Left cardiac atrium (tissue), 4 donors: ENCODE measurements around the gene RASA3. TPM values are rescaled to one million over a fixed set of nuclear protein-coding genes. Genes with fewer than 3 reads are reported as not detected.
A peak's percentile ranks its signal among the peaks of the same experiment; 100 is the strongest.

Experiments used
- ATAC-seq, 2 donors: fragments of 200-7000 bp; cut with Tn5 transposase; one replicate each; pipeline ENCODE4 v1.9.1; 2020; ENCODE audit warnings: mild to moderate bottlenecking in 2 of 2, moderate library complexity in 2 of 2
- DNase-seq: peaks from one replicate; pipeline ENCODE4 v3.0.0-alpha.2; 2020
- intact Hi-C, 2 donors: fragments of 100-400 bp; cut with DNase I; formaldehyde crosslinking; loops; one replicate each; pipeline versions ENCODE4 v1.14.1 to v1.15.1; 2022 to 2023
- total RNA-seq, 2 donors: library from RNA; stranded (reverse); fragmentation: NEBNext Ultra II Directional; extraction: Animal tissue kit (Norgen Biotek cat#: 25700); gene quantifications; one replicate each; pipeline ENCODE4 v1.2.1, GENCODE V29; 2021
- donor health status: DM: no; HTN: yes; CAD: no.
- donor health status: DM: no; HTN: yes; CAD: no; lungs with severe emphysema.
- donor health status: DM: yes; HTN: yes; CAD: no.
- donor health status: Dilated cardiomyopathy.

The RASA3 gene
- total RNA-seq, 2 donors from 2014 or later = 19.9 to 20.1 TPM

DNA sequence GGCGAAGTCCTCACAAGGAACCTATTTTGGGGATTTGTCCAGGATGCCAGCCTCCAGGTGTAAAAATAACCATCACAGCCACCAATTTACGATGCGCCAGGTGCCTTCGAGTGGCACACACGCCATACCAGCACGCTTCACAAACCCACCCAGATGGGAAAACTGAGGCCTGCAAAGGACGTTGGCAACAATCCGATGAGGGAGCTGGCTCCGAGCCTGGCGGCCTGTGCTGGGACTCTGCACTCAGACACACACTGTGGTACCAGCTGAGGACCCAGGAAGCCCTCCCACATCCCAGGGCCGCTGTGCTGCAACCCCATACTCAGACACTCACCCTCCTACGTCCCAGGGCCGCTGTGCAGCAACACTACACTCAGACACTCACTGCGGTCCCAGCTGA lies 93.5 kb downstream of the RASA3 start:
- intact Hi-C loops = no loop called here
- no peak for ATAC-seq
- DNase-seq = no peak

DNA sequence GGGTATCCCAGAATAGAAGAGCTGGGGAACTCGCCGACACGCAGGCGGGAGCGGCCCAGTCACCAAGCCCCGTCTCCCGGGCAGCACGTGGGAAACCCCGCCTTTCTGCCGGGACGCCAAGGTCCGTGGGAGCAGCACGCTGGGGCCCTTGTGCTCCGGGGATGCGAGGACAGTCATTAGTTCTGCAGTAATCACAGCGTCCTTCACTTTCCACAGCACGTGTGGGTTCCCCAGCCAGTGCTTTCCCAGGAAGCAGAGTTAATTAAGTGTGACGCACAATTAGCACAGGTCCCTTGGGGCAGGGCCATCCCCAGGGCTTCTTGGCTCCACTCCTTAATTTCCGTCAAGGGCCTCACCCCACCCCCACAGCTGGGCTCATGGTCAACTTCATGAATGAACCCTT lies 94.2 kb downstream of the RASA3 start:
- intact Hi-C loops = no loop called here
- DNase-seq (no peak), ATAC-seq (peak; percentile 19 to 49)

DNA sequence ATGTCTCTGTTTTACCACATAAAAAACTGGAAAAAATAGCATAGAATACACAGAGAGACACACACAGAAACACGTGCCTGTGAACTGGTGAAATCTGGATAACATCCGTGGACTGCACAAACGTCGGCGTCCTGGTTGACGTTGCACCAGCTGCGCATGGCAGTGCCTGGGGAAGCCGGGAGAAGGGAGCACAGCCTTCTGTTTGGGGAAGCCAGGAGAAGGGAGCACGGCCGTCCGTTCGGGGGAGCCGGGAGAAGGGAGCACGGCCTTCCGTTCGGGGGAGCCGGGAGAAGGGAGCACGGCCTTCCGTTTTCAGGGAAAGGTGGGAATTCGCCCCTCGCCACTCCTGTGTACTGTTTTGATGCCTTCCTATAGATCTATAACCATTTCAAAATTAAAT lies 94.7 kb downstream of the RASA3 start:
- intact Hi-C loops = no loop called here
- ATAC-seq = no peak

DNA sequence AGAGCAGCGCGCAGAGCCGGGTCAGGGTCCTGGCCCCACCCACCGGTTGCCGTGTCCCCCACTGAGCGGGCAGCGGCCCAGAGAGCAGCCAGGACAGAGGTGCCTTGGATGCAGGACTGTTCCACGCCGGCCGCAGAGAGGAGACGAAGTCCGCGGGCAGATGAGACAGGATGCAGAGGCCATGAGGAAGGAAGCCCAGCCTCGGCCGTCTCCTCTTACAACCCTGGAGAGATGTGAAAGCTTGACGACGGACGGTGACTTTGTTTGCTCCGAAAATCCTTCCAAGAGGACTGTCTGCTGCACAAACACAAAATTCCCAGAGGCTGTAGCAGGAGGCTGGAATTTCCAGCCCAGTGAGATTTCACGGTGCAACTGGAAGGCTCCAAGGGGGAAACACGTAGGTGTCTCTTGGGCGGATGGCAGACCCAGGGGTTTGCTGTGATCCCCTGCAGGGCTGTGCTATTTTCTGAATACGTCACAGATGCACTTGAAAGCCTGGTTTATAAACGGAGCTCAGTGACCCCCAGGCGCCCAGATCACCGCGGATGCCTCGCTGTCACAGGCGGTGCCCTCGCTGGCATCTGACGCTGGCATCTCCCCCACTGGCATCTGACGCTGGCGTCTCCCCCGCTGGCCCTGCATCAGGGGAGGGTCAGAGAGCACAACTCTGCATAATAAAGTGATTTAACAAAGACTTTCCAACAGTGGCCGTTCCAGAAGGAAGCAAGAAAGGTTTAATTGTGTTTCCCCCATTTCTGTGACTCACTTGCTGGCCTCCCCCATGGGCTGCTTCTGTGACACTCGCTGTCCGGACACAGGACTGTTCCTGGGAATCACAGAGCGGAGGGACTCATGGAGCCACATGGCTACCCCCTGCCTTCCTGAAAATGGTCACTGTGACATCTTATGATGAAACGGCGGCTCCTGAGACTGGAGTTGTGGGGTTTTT lies 96.6 kb downstream of the RASA3 start:
- DNase-seq (no peak), ATAC-seq (peak; percentile 21 to 39)
- intact Hi-C loops = no loop called here

More for the DNA sequence above, 94.7 kb downstream of the RASA3 start:
- no peak for DNase-seq

DNA sequence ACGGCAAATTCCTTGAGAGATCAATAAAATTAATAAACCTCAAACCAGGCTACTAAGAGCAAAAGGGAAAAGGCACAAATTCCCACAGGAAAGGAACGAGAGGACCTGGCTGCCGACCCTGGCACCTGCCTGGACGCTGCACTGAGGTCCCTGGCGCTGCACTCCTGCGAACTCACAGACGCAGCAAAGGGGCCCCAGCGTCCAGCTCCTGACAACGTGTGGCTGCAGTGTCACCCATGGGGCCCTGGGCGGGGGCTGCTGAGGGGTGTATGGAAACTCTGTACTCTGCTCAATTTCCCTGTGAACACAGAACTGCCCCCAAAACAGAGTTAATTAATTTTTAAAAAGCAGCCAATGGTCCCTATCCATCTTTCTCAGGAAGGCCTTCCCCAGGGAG lies 97.2 kb downstream of the RASA3 start:
- intact Hi-C loops = no loop called here
- ATAC-seq (no peak), DNase-seq (no peak)

DNA sequence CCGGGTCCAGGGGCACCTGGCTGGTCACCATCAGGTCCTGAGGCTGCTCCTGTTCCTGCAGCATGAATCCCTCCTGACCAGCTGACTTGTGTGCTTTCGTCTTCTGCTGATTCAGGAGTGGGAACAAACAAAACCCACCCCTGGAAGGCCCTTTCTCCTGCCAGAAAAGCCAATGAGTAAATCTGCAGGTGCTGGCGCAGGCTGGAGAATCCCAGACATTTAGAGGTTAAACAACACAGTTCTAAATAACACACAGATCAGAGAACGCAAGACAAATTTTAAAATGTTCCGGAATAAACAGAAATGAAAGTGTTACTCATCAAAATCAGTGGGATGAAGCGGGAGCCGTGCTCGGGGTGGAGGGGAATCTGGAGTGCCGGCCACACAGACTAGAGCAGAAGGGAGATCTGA lies 97.9 kb downstream of the RASA3 start:
- intact Hi-C loops = no loop called here
- DNase-seq = no peak
- ATAC-seq = no peak

DNA sequence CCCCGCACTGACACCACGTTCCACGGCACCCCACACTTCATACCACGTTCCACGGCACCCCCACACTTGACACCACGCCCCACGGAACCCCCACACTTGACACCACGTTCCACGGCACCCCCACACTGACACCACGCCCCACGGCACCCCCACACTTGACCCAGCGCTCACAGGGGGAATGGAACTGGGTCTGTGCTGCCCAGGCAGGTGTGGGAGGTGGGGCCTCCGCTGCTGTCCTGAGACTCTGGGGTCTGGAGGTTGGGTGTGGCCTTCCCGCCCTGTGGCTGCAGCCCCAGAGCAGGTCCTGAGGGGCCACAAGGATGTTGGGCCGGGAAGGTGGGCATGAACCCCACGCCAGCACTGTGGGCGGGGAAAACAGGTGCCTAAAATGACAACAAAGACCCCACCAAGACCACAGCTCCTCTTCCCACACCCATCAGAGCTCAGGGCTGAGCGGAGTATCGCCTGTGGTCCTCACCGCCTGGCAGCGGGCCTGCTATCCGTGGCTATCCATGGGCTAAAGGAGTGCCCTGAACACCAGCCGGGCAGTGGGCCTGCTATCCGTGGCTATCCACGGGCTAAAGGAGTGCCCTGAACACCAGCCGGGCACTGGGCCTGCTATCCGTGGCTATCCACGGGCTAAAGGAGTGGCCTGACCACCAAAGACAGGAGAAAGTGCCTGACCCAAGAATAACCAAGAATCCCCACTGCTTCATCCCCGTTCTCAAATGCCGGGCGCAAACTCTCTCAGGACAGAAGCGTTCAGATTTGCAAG lies 98.7 kb downstream of the RASA3 start:
- intact Hi-C loops = no loop called here
- no peak for ATAC-seq
- DNase-seq = no peak

DNA sequence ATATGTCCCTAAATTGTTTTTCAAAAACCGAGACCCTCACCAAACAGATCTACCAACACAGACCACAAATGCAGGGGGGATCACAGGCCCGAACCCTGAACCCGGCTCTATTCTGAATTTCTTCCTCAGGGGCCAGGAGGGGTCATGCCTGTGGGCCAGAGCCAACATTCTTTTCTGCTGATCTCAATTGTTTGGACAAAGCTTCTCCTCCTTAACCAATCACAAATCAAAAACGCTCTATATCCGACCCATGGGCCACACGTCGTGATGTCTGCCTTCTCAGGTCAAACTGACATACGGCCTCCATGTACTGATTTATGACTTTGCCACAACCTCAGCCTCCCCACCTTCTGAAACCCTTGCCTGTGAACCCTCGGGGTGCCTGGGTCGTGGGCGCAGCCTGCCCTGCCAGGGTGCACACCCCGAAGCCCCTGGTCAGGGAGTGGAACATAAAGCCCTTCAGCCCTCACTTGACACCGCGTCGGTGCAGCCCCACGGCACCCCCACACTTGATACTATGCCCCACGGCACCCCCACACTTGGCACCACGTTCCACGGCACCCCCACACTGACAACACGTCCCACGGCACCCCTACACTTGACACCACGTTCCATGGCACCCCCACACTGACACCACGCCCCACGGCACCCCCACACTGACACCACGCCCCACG lies 100.2 kb downstream of the RASA3 start:
- ATAC-seq (peak; percentile 39 to 41), DNase-seq (no peak)
- intact Hi-C loops = no loop called here

DNA sequence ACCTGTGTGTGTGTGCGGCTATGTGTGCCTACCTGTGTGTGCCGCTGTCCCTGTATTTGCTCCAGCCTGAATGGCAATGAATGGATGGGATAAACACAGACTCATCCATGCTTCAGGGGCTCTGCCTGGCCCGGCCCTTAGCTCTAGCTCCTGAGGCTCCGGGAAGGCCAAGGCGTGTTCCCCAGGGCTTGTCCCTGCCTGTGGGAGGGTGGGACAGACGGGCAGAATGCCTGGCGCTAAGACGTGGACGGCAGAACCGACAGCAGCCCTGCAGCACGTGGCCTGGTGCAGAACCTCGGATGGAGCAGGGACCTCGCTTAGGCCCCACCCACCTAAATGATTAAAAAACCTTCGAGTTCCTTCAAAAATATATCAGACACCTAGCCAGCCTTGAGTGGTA lies 100.8 kb downstream of the RASA3 start:
- intact Hi-C loops = no loop called here
- DNase-seq (peak; percentile 36), ATAC-seq (peak; percentile 5 to 27)

DNA sequence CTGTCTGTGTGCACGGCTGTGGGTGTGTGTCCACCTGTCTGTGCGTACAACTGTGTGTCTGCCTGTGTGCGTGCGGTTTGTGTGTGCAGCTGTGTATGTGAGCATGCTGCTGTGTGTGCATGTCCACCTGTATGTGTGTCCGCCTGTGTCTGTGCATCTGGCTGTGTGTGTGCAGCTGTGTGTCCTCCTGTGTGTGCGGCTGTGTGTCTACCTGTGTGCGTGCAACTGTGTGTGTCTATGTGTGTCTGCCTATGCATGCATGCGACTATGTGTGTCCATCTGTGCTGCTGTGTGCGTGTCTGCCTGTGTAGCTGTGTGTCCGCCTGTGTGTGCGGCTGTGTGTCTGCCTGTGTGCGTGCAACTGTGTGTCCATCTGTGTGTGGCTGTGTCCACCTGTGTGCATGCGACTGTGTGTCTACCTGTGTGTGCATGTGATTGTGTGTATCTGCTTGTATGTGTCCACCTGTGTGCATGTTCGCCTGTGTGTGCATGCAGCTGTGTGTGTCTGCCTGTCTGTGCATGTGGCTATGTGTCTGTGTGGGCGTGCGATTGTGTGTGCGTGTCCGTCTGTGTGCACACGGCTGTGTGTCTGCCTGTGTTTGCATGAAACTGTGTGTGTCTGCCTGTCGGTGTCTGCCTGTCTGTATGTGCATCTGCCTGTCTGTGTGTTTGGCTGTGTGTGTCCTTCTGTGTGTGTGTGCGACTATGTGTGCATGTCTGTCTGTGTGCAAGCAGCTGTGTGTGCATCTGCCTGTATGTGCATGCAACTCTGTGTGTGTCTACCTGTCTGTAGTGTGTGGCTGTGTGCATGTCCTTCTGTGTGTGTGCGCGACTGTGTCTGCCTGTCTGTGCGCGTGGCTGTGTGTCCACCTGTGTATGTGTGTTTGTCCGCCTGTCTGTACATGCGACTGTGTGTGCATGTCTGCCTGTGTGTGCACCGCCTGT lies 101.5 kb downstream of the RASA3 start:
- intact Hi-C loops = no loop called here
- peak; percentile 14 for DNase-seq
- no peak for ATAC-seq

DNA sequence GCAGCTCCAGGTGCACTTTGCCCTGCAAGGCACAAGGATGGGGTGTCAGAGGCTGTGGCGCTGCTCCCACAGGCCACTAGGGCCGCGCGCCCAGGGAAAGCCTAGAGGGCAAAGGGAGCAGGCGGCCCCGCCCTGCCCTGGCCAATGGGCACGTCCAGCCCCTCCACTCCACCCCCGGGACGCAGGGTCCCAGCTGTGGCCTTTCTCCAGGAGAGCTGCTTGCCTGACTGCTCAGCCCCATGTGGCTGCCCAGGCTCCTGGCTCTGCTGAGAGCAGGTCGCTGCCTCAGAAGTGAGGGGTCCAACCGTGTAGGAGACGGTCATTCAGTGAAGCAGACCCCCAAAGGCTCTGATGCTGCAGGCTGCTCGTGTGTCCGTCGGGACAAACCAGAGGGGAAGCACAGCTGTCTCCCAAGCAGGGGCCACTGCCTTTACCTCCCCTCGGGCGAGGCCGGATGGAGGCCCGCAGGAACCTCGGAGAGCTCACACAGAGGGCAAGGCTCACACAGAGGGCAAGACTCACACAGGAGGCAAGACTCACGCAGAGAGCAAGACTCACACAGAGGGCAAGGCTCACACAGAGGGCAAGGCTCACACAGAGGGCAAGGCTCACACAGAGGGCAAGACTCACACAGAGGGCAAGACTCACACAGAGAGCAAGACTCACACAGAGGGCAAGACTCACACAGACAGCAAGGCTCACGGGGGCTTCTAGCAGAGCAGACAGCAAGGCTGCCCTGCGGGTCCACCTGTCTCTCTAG lies 102.4 kb downstream of the RASA3 start:
- ATAC-seq = no peak
- peak; percentile 19 for DNase-seq
- intact Hi-C loops = no loop called here

DNA sequence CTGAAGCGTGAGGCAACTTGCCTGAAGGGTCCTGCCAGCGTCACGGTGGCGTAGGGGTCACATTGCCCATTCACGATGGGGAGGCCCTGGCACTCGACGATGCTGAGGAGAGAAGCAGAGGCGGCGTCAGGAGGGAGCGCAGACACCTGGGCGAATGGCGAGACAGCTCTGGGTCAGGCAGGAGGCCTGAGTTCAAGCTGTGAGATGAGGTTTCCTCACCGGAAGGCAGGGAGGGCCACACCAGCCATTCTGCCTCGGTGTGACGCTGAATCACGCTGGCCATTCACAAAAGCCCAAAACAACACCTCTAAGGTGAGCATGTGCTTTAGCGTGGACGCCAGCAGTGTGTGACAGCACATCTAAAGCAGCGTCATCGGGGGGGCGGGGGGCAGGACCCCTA lies 104.6 kb downstream of the RASA3 start:
- DNase-seq (peak; percentile 16), ATAC-seq (no peak)
- intact Hi-C loops = no loop called here

DNA sequence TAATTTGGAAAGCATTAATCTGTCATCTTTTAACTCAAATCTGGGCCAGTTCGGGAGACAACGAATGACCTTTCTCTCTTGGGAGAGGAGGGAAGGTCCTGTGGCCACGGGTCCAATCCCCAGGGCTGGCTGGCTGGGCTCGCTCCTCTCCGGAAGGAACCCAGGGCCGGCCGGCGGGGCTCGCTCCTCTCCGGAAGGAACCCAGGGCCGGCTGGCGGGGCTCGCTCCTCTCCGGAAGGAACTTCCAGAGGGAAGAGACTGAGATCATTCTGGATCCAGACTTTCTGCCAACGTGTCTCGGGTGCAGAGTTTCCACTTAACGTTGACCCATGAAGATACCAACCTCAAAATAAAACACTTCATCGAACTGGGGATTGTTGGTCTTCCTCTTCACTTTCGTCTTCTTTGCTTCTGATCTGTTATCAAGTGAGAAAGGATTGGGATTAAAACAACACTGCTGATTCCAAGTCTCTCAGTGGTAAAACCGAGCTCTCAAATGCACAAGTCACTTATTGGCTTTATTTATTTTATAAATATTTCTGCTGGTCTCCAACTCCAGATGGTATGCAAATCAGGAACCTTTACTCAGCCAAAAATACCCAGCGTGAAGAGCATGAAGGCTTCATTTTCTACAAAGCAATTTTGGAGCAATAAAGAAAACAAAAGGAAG lies 105.2 kb downstream of the RASA3 start:
- ATAC-seq = peak; percentile 64 to 74
- intact Hi-C loops = no loop called here
- peak; percentile 81 for DNase-seq

DNA sequence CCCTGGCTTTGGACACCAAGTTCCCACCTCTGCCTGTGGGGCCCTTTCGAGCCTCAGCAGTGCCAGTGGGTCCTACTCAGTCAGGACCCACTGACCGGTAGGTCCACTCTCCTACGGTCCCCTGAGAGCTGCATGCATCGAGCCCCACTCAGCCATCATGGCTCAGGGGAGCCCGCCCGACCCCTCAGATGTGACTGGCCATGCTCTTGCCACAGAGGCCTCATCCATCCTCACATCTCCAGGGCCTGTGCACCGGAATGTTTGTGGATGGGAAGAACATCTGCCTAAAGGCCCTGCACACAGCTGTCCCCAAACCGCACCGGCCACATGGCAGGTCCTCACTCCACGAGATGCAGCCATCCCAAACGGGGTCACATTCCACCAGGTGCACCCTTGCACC lies 105.9 kb downstream of the RASA3 start:
- intact Hi-C loops = no loop called here
- peak; percentile 18 for DNase-seq
- no peak for ATAC-seq

DNA sequence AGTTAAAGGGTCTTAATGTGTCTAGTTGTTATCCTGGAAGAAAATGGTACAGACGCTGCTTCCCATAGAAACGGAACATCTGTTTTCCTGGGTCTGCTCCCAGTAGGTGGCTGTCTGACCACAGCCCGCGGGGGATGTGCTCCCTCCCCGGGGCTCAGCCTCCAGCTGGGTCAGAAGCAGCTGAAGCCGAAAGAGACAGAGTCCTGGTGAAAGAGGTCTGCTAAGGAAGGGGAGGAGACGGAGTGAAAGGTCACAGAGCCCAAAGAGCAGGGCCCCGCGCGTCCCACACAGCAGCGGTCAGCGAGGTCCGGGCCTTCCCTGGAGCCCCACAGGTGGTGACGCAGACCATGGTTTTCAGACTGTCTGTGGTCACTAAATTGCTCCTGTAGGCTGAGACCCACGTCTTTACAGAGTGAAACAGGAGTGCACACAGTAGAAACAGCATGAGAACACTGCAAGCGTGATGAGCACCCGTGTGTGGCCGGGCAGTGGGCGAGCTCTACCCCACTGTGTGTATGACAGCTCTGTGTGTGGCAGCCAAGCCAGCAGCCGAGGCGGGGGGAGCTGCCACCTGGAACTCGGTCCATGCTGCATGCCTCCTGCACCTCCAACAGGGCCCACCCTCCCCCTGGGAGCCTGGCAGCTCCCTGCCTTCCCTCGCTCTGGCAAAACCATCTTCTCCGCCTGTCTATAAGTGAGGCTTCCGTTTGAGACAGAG lies 106.5 kb downstream of the RASA3 start:
- intact Hi-C loops = no loop called here

DNA sequence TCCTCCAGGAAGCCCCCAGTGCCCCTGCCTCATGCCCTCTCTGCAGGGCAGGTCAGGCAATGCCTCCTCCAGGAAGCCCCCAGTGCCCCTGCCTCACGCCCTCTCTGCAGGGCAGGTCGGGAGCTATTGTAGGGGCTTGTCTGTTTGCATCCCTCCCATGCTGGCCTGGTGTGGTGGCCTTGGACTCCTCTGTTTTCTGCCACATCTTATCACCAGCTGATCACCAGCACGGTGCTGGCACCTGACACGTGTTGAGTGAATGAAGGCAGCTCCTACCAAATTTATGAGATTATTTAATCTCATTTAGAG lies 107.1 kb downstream of the RASA3 start:
- DNase-seq = peak; percentile 3
- ATAC-seq = no peak
- intact Hi-C loops = no loop called here

More for the DNA sequence above, 106.5 kb downstream of the RASA3 start:
- ATAC-seq (peak; percentile 70 to 81), DNase-seq (peak; percentile 25)
